Activated CD8-positive, alpha-beta T cell treated with anti-CD3 and anti-CD28 coated beads for 36 hours (primary cell): ENCODE data around the gene KITLG. TPM values are rescaled to one million over a fixed set of nuclear protein-coding genes. Genes with fewer than 3 reads are reported as not detected.
"Not testable (repeated sequence)": the region's sequence is repeated elsewhere in the genome, so short reads cannot be mapped to it uniquely, and the experiment has no call there.

Source experiments
- ATAC-seq: fragments of 200-7000 bp; cut with Tn5 transposase; one replicate; pipeline ENCODE4 v1.10.0; 2021; ENCODE audit warnings: mild to moderate bottlenecking, moderate library complexity
- CTCF ChIA-PET: fragments of 350-600 bp; sonication (Branson Sonifier 250); formaldehyde crosslinking; loops from one replicate; lab custom pipeline; 2021; ENCODE audit warnings: antibody characterized with exemption; lab: Charles Lee
- POLR2A ChIA-PET: fragments of 350-600 bp; sonication (Branson Sonifier 250); formaldehyde crosslinking; loops from one replicate; lab custom pipeline; 2021; ENCODE audit warnings: antibody characterized with exemption; lab: Charles Lee
- DNase-seq: peaks from one replicate; pipeline ENCODE4 v3.0.0-alpha.2; 2020
- H3K27ac Mint-ChIP-seq: one replicate; pipeline ENCODE4 v1.8.0; 2021; ENCODE audit warnings: mild to moderate bottlenecking, mixed read lengths
- H3K27me3 Mint-ChIP-seq: one replicate; pipeline ENCODE4 v1.8.0; 2021; ENCODE audit warnings: mixed read lengths
- H3K36me3 Mint-ChIP-seq: one replicate; pipeline ENCODE4 v1.8.0; 2021; ENCODE audit warnings: low read depth, mixed read lengths
- H3K4me1 Mint-ChIP-seq: one replicate; pipeline ENCODE4 v1.8.0; 2021; ENCODE audit warnings: low read depth, mixed read lengths
- H3K4me3 Mint-ChIP-seq: one replicate; pipeline ENCODE4 v1.8.0; 2021; ENCODE audit warnings: mild to moderate bottlenecking, moderate library complexity, mixed read lengths
- H3K9me3 Mint-ChIP-seq: one replicate; pipeline ENCODE4 v1.8.0; 2021; ENCODE audit warnings: mixed read lengths
- intact Hi-C: fragments of 100-400 bp; cut with micrococcal nuclease; formaldehyde crosslinking; loops from one replicate; pipeline ENCODE4 v1.10.0; 2022
- total RNA-seq, 2 experiments: library from RNA; stranded (reverse); gene quantifications; one replicate each; pipeline ENCODE4 v1.2.3, GENCODE V29; 2021
- TF ChIP-seq, protein P1 (sequence below): fragments of 200-600 bp; IDR thresholded peaks from one replicate; pipeline ENCODE4 v1.8.0; 2022; ENCODE audit warnings: antibody characterized with exemption, mild to moderate bottlenecking

The KITLG gene
- total RNA-seq, 2 experiments from 2014 or later, result not detected

DNA sequence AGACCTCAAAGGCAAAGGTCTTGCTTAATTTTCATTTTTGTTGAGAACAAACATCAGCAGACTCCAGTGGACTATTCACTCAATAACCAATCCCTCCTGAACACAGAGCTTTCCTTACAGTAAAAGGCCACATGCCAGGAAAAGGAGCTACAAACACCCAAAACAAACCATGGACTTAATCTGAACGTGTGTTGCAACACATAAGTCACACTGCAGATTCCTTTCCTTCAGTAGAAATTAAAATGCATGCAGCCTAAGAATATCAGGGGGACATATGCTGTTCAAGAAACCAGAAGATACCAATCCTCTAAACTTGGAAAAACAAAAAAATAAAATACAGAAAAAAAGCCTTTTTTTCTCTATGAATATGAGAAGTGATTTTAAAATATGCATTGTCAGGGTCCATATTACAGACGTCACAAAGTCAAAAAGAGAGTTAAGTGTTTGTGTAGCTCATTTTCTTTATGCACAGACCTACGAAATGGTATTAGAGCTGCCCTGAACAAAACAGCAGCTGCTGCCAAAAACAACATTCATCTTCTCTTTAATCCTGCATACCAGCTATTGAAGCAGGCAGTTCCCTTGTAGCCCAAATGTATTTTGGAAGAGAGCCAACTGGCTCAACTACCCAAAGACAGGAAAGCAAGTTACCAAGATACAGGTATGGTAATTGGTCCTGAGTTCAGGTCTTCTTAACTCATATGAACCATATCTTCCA lies 26.2 kb downstream of the KITLG start:
- TF ChIP-seq, protein P1, sequence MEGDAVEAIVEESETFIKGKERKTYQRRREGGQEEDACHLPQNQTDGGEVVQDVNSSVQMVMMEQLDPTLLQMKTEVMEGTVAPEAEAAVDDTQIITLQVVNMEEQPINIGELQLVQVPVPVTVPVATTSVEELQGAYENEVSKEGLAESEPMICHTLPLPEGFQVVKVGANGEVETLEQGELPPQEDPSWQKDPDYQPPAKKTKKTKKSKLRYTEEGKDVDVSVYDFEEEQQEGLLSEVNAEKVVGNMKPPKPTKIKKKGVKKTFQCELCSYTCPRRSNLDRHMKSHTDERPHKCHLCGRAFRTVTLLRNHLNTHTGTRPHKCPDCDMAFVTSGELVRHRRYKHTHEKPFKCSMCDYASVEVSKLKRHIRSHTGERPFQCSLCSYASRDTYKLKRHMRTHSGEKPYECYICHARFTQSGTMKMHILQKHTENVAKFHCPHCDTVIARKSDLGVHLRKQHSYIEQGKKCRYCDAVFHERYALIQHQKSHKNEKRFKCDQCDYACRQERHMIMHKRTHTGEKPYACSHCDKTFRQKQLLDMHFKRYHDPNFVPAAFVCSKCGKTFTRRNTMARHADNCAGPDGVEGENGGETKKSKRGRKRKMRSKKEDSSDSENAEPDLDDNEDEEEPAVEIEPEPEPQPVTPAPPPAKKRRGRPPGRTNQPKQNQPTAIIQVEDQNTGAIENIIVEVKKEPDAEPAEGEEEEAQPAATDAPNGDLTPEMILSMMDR, result no peak
- H3K4me1 Mint-ChIP-seq, result no peaks in the 10 kb centered on the region
- ChIA-PET POLR2A (no interaction called here), CTCF (no interaction called here)
- no peaks in the 10 kb centered on the region for H3K27me3 Mint-ChIP-seq
- intact Hi-C loops, result no loop called here
- H3K4me3 Mint-ChIP-seq, result no peak overlapping the region
- H3K9me3 Mint-ChIP-seq, result no peaks in the 10 kb centered on the region
- DNase-seq (no peak), ATAC-seq (no peak)
- no peaks in the 10 kb centered on the region for H3K36me3 Mint-ChIP-seq
- H3K27ac Mint-ChIP-seq, result no peak overlapping the region

DNA sequence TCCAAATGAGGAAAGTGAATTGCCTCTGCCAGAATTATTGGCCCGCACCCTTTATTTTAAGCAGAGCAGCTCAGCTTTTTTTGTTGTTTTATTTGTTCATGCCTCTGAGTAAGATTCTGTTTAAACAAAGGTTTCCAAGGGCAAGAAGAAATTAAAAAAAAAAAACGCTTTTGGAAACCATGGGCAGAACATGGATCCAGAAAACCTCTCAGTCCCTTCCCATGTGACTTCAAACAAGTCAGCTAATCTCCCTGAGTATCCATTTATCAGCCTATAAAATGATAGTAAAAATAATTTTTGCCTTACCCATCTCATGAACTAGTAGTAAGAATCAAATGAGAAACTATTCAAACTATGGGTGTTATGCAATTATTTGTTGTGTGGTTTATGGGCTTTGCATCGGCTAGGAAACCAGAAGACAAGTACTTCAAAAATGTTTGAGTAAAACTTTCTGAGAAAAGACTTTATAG lies 27.6 kb downstream of the KITLG start:
- Mint-ChIP-seq H3K27ac (no peak overlapping the region), H3K36me3 (no peaks in the 10 kb centered on the region), H3K9me3 (no peaks in the 10 kb centered on the region), H3K4me3 (no peak overlapping the region), H3K4me1 (no peaks in the 10 kb centered on the region), H3K27me3 (no peaks in the 10 kb centered on the region)
- CTCF ChIA-PET, result no interaction called here
- POLR2A ChIA-PET, result interaction anchor here (1.5 kb wide), 1 partner anchor 10 kb away, joined by 3 read pairs; no protein-coding TSS in a partner anchor
- TF ChIP-seq, protein P1, result no peak
- no peak for ATAC-seq
- intact Hi-C loops, result no loop called here
- DNase-seq, result no peak

DNA sequence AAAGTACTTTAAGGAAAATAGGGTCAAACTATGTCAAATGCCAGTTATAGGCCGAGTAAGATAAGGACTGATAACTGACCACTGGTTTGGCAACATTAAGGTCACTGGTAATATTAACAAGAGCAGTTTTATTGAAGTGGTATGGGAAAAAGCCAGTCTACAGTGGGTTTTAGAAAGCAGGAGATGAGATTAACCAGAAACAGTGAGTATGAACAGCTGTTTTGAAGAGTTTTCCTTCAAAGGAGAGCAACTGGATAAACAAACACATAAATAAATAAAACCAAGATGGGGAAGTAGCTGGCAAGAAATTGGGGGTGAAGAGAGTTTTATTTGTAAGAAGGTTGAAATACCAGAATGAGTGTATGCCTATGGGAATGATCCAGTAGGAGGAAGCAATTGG lies 30.3 kb downstream of the KITLG start:
- Mint-ChIP-seq H3K27ac (no peak overlapping the region), H3K36me3 (no peaks in the 10 kb centered on the region), H3K4me3 (no peak overlapping the region), H3K4me1 (no peaks in the 10 kb centered on the region), H3K9me3 (no peaks in the 10 kb centered on the region), H3K27me3 (no peaks in the 10 kb centered on the region)
- DNase-seq, result no peak
- CTCF ChIA-PET, result no interaction called here
- POLR2A ChIA-PET, result no interaction called here
- intact Hi-C loops, result no loop called here
- ATAC-seq, result no peak
- TF ChIP-seq, protein P1, result no peak

DNA sequence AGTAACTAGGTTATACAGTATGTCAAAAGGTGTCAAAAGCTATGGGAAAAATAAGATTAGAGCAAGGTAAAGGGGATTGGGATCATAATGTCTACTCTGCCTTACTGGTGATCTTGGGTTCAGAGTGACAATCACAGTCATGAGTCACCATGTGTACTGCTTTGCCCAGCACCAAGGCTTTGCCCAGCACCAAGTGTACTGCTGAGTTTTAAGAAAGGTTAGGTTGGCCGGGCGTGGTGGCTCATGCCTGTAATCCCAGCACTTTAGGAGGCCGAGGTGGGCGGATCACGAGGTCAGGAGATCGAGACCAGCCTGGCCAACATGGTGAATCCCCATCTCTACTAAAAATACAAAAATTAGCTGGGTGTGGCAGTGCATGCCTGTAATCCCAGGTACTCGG lies 32.3 kb downstream of the KITLG start:
- POLR2A ChIA-PET, H3K4me1 Mint-ChIP-seq, H3K9me3 Mint-ChIP-seq, CTCF ChIA-PET, ATAC-seq, intact Hi-C loops, H3K4me3 Mint-ChIP-seq, H3K36me3 Mint-ChIP-seq, DNase-seq, H3K27me3 Mint-ChIP-seq, H3K27ac Mint-ChIP-seq: not testable (repeated sequence)

DNA sequence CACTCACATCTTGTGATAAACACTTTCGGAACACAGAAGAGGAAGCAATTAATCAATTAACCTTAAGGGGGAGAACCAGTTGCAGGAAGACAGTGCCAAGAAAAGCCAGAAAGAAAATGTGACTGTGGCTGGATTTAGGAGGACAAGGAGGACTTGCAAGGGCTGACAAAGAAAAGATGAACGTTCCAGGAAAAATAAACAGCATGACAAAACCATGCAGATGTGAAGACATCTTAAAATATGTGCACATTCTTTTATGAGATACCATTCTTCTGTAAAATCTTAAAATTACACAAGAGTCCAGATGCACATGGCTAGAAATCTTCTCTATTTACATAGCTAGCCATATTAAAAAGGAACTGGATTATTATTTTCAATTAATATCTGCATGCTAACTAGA lies 33.4 kb downstream of the KITLG start:
- H3K4me3 Mint-ChIP-seq, result no peak overlapping the region
- H3K4me1 Mint-ChIP-seq, result no peaks in the 10 kb centered on the region
- no peaks in the 10 kb centered on the region for H3K36me3 Mint-ChIP-seq
- ChIA-PET POLR2A (no interaction called here), CTCF (no interaction called here)
- H3K27me3 Mint-ChIP-seq, result no peaks in the 10 kb centered on the region
- H3K9me3 Mint-ChIP-seq, result no peaks in the 10 kb centered on the region
- intact Hi-C loops, result no loop called here
- no peak overlapping the region for H3K27ac Mint-ChIP-seq
- TF ChIP-seq, protein P1, result no peak
- DNase-seq (no peak), ATAC-seq (no peak)
